Pons (tissue), 1 donor: Measurements from ENCODE around the gene CD164.
"Not testable (repeated sequence)": the region's sequence is repeated elsewhere in the genome, so short reads cannot be mapped to it uniquely, and the experiment has no call there.

ENCODE experiments used
- DNase-seq: peaks from one replicate; pipeline ENCODE4 v3.0.0-alpha.2; 2016; ENCODE audit warnings: low spot score

Gene CD164

DNA sequence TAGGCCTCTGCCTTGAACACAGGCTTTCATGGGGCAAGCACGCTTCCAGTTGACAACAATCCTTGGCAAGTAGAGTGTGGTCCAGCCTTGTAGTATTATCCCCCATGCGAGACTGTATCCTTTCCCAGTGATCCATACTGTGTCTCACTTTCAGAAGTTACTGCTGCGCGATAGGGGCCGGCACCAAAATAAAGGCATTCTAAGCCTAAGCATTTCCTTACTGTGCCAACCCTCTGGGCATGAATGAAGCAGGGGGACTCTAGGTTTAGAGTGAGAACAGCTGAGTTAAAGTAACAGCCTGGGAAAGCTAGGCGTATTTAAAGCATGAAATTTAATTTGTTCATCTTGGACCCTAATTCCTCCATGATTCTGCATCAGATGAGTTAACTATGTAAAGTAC, 39.4 kb downstream of the CD164 start:
- no peak for DNase-seq

GRCh38 chr6:109342506-109342905, 39.8 kb downstream of the CD164 start:
- DNase-seq, result no peak

DNA sequence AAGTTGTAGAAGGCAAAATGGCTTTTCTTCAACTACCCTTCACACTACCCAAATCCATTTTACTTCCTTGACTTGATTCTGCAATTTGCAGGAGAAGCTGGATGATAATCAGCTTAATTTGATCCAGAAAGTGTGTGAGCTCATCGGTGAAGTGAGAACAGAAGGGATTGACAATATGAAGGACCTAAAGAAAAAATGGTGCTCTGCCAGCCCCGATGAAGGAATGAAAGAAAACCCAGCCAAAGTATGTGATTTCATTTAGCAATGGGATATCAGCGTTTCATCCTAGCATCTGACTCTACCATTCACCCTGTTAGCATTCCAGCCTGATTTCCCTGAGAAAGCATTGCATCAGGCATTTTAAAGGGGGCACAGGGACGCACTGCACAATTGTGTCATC, 41.5 kb downstream of the CD164 start:
- DNase-seq, result no peak

DNA sequence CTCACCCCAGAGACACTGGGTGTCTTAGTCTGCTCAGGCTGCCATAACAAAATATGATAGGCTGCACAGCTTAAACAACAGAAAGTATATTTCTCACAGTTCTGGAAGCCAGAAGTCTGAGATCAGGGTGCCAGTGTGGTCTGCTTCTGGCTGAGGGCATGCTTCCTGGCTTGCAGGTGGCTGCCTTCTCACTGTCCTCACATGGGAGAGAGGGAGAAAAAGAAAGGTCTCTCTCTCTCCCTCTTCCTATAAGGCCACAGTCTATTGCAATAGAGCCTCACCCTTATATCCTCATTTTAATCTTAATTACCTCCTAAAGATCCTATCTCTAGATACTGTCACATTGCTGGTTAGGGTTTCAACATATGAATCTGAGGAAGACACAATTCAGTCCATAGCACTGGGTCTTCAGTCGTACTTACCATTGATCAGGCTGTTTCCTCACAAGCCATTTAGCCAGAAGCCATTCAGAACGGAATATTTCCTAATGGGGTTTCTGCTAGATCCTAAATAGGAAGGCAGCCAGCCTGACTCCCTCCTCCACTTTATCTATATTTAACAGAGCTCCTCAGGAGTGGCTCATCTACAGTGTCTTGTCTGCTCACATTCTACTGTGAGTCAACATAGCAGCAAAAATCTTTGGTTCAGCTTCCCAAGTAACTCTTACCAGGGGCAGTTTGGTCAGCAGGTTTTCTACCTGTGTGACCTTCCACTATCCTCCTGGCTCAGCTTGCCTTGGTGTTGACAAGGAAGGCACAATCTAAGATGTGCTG, 42.2 kb downstream of the CD164 start:
- DNase-seq, result no peak

- DNase-seq, result no peak
Measured at GRCh38 chr6:109336221-109336961, 45.9 kb downstream of the CD164 start.

- DNase-seq, result not testable (repeated sequence)
Measured at GRCh38 chr6:109333870-109334269, 48.4 kb downstream of the CD164 start.

- no peak for DNase-seq
Measured at GRCh38 chr6:109332748-109333147, 49.5 kb downstream of the CD164 start.

GRCh38 chr6:109331081-109331480, 51.2 kb downstream of the CD164 start:
- no peak for DNase-seq

GRCh38 chr6:109330263-109330662, 52.0 kb downstream of the CD164 start:
- no peak for DNase-seq

- DNase-seq, result no peak
Measured at GRCh38 chr6:109328629-109329028, 53.6 kb downstream of the CD164 start.

DNA sequence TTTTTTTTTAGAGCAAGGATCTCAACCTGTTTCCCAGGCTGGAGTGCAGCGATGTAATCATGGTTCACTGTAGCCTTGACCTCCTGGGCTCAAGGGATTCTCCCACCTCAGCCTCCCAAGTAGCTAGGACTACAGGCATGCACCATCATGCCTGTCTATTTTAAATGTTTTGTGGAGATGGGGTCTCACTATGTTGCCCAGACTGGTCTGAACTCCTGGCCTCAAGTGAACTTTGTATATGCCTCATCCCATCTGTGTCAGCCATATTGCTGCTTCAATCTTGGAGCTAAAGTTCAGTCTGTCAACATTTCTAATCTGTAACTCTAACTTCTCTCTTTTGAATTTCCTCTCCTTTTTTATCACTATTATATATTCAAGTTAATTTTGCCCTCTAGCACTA, 54.3 kb downstream of the CD164 start:
- DNase-seq, result no peak

GRCh38 chr6:109327491-109327890, 54.8 kb downstream of the CD164 start:
- DNase-seq, result no peak

DNA sequence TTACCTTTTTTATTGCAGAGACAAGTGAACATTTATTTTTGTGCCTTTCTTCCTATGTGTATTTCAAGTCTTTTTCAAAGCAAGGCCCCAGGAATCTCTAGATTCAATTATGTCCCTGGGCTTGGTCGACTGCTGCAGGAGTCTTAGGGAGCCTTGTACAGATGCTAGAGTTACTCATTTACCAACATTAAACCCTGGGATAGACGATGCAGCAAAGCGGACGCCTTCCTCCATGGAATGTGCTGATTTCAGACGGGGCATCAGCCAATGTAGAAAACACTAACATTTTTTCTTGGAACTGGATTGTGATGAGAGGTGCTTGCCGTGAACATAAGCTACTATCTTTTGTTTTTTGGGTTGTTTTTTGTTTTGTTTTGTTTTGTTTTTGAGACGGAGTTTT, 55.9 kb downstream of the CD164 start:
- no peak for DNase-seq

GRCh38 chr6:109325400-109325801, 56.9 kb downstream of the CD164 start:
- DNase-seq, result no peak

DNA sequence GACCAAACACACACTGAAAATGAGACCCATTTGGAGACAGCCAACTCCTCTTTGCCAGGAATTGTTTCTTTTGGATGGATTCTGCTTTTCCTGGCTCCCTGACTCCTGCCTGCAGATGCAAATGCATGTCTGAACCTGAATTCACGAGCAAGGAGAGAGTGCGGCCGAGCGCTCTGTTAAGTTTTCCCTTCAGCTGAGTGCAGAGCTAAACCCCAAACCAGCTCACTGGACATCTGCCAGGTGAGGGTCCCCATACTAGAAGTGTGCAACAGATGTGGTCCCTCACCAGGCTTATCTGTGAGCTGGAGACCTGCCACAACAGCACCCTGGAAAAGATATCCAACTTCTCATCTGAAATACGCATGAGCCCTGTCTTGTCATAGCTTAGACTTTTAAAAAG, 59.0 kb downstream of the CD164 start:
- DNase-seq, result no peak

DNA sequence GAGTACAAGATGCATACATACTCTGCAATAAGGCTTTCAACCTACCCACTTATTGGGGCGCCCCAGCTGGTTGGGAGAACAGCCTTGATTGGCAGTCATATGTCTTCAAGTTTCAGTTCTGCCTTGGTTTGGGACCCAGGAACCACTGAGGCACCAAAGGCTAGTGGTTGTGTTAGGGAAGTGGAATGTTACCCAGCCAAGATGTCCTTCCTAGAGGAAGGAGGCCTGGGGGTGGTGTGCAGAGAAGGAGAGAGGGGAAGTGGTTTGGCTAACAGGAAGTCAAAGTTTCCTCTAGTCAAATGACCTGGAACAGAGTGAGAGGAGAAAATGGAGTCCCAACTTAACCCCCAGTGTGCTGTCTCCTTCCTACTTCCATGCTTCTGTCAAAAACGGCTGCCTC, 59.4 kb downstream of the CD164 start:
- peak; percentile 78 for DNase-seq

- DNase-seq, result no peak
Measured at GRCh38 chr6:109321752-109322151, 60.5 kb downstream of the CD164 start.

DNA sequence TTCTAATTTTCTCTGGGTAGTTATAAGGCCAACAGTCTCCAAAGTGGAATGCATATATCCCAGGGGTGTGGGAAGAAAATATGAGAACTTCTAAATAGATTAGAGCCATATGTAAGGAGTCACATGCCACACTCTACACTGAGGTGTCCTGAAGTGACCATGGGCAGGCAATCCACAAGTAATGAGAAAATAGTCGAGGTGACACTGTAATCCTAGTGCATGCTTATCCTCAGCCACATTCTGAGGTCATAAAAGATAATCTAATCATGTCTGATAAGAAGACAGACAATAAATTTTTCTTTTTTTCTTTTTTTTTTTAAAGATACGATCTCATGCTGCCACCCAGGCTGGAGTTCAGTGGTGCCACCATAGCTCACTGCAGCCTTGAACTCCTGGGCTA, 62.2 kb downstream of the CD164 start:
- DNase-seq, result no peak

GRCh38 chr6:109318328-109318876, 63.9 kb downstream of the CD164 start:
- DNase-seq, result peak; percentile 97

DNA sequence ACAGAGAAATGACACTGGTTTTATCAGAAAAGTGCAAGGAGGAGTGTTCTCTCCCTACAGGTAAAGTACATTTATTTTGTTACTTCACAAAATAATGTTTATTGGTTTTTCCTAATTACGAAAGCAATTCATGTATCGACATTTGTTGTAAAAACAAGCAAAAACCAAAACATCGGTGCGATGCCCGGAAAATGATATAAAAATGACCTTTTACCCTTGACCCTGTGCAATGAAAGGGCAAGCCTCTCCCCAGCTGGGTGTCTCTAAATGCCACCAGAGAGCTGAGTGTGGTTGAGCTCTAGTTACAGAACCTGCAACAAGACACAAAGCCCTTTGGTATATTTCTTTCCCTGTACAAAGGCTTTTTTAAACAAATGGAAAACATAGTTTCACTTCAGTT, 65.4 kb downstream of the CD164 start:
- DNase-seq, result no peak
